Measurements from ENCODE around the gene STKLD1.
"Not testable (repeated sequence)": the region's sequence is repeated elsewhere in the genome, so short reads cannot be mapped to it uniquely, and the experiment has no call there.

- TF ChIP-seq CTCF (IDR thresholded peaks at IDR 0.05); POLR2AphosphoS5 (IDR thresholded peaks at IDR 0.05); POLR2A (IDR thresholded peaks at IDR 0.05); EP300 (IDR thresholded peaks at IDR 0.05; ENCODE audit: low read depth): not testable (repeated sequence)
Measured at GRCh38 chr9:133334888-133335287, 41.3 kb upstream of the STKLD1 start.
